ENCODE measurements around the gene C16orf74. TPM values are rescaled to one million over a fixed set of nuclear protein-coding genes. Genes with fewer than 3 reads are reported as not detected.

C16orf74 gene
- total RNA-seq, 1 donor, result 8.2 TPM

- no peak for DNase-seq (ENCODE audit: low read depth)
- no peak for TF ChIP-seq CTCF (IDR thresholded peaks at IDR 0.05; ENCODE audit: insufficient read depth, low read depth, low read length)
- H3K4me3 ChIP-seq (ENCODE audit: low read depth, low read length), result no peak overlapping the region
These were observed 33.9 kb upstream of the C16orf74 start for GRCh38 chr16:85784813-85785212.

GRCh38 chr16:85783441-85783840 is 32.5 kb upstream of the C16orf74 start:
- no peak overlapping the region for H3K4me3 ChIP-seq (ENCODE audit: low read depth, low read length)
- DNase-seq (ENCODE audit: low read depth), result no peak
- TF ChIP-seq CTCF (IDR thresholded peaks at IDR 0.05; ENCODE audit: insufficient read depth, low read depth, low read length), result no peak

- no peak for TF ChIP-seq CTCF (IDR thresholded peaks at IDR 0.05; ENCODE audit: insufficient read depth, low read depth, low read length)
- DNase-seq (ENCODE audit: low read depth), result no peak
- no peak overlapping the region for H3K4me3 ChIP-seq (ENCODE audit: low read depth, low read length)
These were observed 31.6 kb upstream of the C16orf74 start for GRCh38 chr16:85782451-85782850.

- TF ChIP-seq CTCF (IDR thresholded peaks at IDR 0.05; ENCODE audit: insufficient read depth, low read depth, low read length), result no peak
- no peak overlapping the region for H3K4me3 ChIP-seq (ENCODE audit: low read depth, low read length)
- DNase-seq (ENCODE audit: low read depth), result no peak
These were observed 30.9 kb upstream of the C16orf74 start for GRCh38 chr16:85781695-85782370.

- DNase-seq (ENCODE audit: low read depth), result no peak
- no peak overlapping the region for H3K4me3 ChIP-seq (ENCODE audit: low read depth, low read length)
- no peak for TF ChIP-seq CTCF (IDR thresholded peaks at IDR 0.05; ENCODE audit: insufficient read depth, low read depth, low read length)
These were observed 30.3 kb upstream of the C16orf74 start for GRCh38 chr16:85781156-85781555.

- no peak for TF ChIP-seq CTCF (IDR thresholded peaks at IDR 0.05; ENCODE audit: insufficient read depth, low read depth, low read length)
- no peak overlapping the region for H3K4me3 ChIP-seq (ENCODE audit: low read depth, low read length)
- DNase-seq (ENCODE audit: low read depth), result no peak
These were observed 29.4 kb upstream of the C16orf74 start for GRCh38 chr16:85780281-85780680.

GRCh38 chr16:85778873-85779272 is 28.0 kb upstream of the C16orf74 start:
- no peak for DNase-seq (ENCODE audit: low read depth)
- H3K4me3 ChIP-seq (ENCODE audit: low read depth, low read length), result no peak overlapping the region
- no peak for TF ChIP-seq CTCF (IDR thresholded peaks at IDR 0.05; ENCODE audit: insufficient read depth, low read depth, low read length)

Measured in fibroblast of villous mesenchyme (primary cell).